Keratinocyte (primary cell): ENCODE data around the gene DENND1A. TPM values are rescaled to one million over a fixed set of nuclear protein-coding genes. Genes with fewer than 3 reads are reported as not detected.

Experiments
- DNase-seq: peaks from one replicate; pipeline ENCODE4 v3.0.0-alpha.2; 2011; ENCODE audit warnings: low read depth, missing footprints, low spot score
- FAIRE-seq: peaks from 2 replicates; lab custom pipeline; 2011; peaks lifted over from hg19 to GRCh38; lab: Jason Lieb, UNC
- H2AFZ ChIP-seq: 2 replicates; pipeline ENCODE4 v1.6.0; 2012; ENCODE audit warnings: low read length, control low read depth, inconsistent platforms; ENCODE audit not compliant: control insufficient read depth
- H3K27ac ChIP-seq: 2 replicates; pipeline ENCODE4 v1.5.1; 2011; ENCODE audit warnings: low read length; ENCODE audit not compliant: control insufficient read depth, insufficient read depth
- H3K27me3 ChIP-seq: 3 replicates; pipeline ENCODE4 v1.6.0; 2011; ENCODE audit warnings: low read length; ENCODE audit not compliant: control insufficient read depth, insufficient read depth; ENCODE audit errors: extremely low read depth
- H3K36me3 ChIP-seq, 2 experiments: 2 replicates in 1 of 2; 3 replicates in 1 of 2; pipeline ENCODE4 v1.5.1; 2011; ENCODE audit warnings: low read length in 2 of 2, mild to moderate bottlenecking in 1 of 2; ENCODE audit not compliant: control insufficient read depth in 2 of 2, insufficient read depth in 2 of 2; ENCODE audit errors: extremely low read depth in 1 of 2
- H3K4me1 ChIP-seq: 3 replicates; pipeline ENCODE4 v1.5.1; 2011; ENCODE audit warnings: low read length; ENCODE audit not compliant: control insufficient read depth, insufficient read depth; ENCODE audit errors: extremely low read depth
- H3K4me2 ChIP-seq: 3 replicates; pipeline ENCODE4 v1.6.0; 2011; ENCODE audit warnings: low read depth, low read length; ENCODE audit not compliant: control insufficient read depth, insufficient read depth; ENCODE audit errors: extremely low read depth
- H3K4me3 ChIP-seq, 3 experiments: fragments of 200-600 bp in 1 of 3; sonication (generic) in 1 of 3; 2 replicates in 2 of 3; 3 replicates in 1 of 3; pipeline ENCODE4 v1.5.1; 2011 to 2016; ENCODE audit warnings: low read length in 3 of 3, mild to moderate bottlenecking in 3 of 3, control low read depth in 2 of 3, inconsistent platforms in 1 of 3, low read depth in 1 of 3, mixed read lengths in 1 of 3, mixed run types in 1 of 3, moderate library complexity in 1 of 3; ENCODE audit not compliant: control insufficient read depth in 2 of 3, insufficient read depth in 2 of 3; ENCODE audit errors: extremely low read depth in 1 of 3
- H3K79me2 ChIP-seq: 2 replicates; pipeline ENCODE4 v1.6.0; 2012; ENCODE audit warnings: low read length; ENCODE audit not compliant: control insufficient read depth, insufficient read depth
- H3K9ac ChIP-seq: 3 replicates; pipeline ENCODE4 v1.6.0; 2011; ENCODE audit warnings: low read length; ENCODE audit not compliant: control insufficient read depth, insufficient read depth; ENCODE audit errors: extremely low read depth
- H3K9me1 ChIP-seq: 3 replicates; pipeline ENCODE4 v1.6.0; 2011; ENCODE audit warnings: low read length; ENCODE audit not compliant: control insufficient read depth, insufficient read depth; ENCODE audit errors: extremely low read depth
- H3K9me3 ChIP-seq: 2 replicates; pipeline ENCODE4 v1.5.1; 2012; ENCODE audit warnings: low read depth, low read length; ENCODE audit not compliant: control insufficient read depth
- H4K20me1 ChIP-seq: 3 replicates; pipeline ENCODE4 v1.6.0; 2011; ENCODE audit warnings: low read length; ENCODE audit not compliant: control insufficient read depth, insufficient read depth; ENCODE audit errors: extremely low read depth
- EZH2 ChIP-seq: IDR thresholded peaks from one replicate; pipeline ENCODE4 v1.6.1; 2012; ENCODE audit warnings: inconsistent platforms, mild to moderate bottlenecking, low read length, moderate library complexity
- dilution Hi-C: fragments of 300-500 bp; cut with MboI; formaldehyde crosslinking; loops from one replicate; pipeline ENCODE4 v1.7.0; 2020; ENCODE audit warnings: low sequenced_read_pairs; ENCODE audit not compliant: extremely low pct_ligation_motif_present
- polyA plus RNA-seq, 5 experiments: library from polyadenylated mRNA; depleted of rRNA in 3 of 5; stranded (reverse) in 3 of 5; stranded (forward) in 1 of 5; unstranded in 1 of 5; fragments of >200 nt; gene quantifications; 1 replicate in 1 of 5; 2 replicates in 3 of 5; 3 replicates in 1 of 5; pipeline versions ENCODE4 v1.2.1 to v1.2.3, GENCODE V29; 2011 to 2012; ENCODE audit warnings: missing spikeins in 2 of 5, low read depth in 1 of 5, low replicate concordance in 1 of 5
- TF ChIP-seq, protein P1 (sequence below), 3 experiments: IDR thresholded peaks in 1 of 3; conservative IDR thresholded peaks in 1 of 3; optimal IDR thresholded peaks in 1 of 3; 2 replicates in 2 of 3; 3 replicates in 1 of 3; pipeline versions ENCODE3 to v1.5.1; 2011; ENCODE audit warnings: low read length in 3 of 3, mild to moderate bottlenecking in 3 of 3, moderate library complexity in 2 of 3, control low read depth in 1 of 3, inconsistent platforms in 1 of 3; ENCODE audit not compliant: insufficient read depth in 2 of 3; ENCODE audit errors: extremely low read depth in 1 of 3

DENND1A gene
- polyA plus RNA-seq, 1 donor (not counting 4 experiments of a cell fraction or from before 2014, with no cell fraction given) = 13.0 TPM

DNA sequence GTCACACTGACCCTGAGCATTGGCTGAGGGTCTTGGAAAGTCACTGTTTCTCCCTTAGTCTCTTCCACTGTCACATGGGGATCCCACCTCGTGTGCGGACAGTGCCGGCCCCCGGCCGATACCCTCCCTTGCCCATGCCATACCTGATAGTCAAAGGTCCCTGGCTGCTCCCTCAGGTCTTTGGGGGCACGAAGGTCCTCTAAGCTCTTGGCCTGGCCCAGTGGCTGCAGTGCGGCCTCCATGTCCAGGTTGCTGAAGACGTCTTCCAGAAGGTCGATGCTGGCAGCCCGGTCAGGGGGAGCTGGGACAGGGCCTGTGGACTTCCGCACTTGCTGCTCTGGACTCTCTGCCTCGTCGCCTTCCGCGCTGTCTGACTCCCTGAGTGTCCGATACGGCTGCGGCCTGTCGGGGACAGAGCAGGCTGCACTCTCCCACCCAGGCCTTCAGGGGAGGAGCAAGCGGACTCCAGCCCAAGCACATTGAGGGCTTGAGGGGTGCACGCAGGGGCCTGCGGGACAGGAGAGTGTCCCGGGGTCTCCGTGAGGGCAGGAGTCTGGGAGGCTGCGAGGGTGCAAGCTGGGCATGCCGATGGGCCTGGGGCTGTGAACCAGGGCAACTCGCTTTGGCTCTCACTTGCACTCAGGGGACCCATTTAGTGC is 546.3 kb downstream of the DENND1A start:
- no peak overlapping the region for H3K9ac ChIP-seq
- no peak overlapping the region for H3K4me3 ChIP-seq
- FAIRE-seq (no peak), DNase-seq (no peak)
- no peaks in the 10 kb centered on the region for H3K9me3 ChIP-seq
- H3K79me2 ChIP-seq = no peaks in the 10 kb centered on the region
- H3K9me1 ChIP-seq = no peaks in the 10 kb centered on the region
- TF ChIP-seq, protein P1, sequence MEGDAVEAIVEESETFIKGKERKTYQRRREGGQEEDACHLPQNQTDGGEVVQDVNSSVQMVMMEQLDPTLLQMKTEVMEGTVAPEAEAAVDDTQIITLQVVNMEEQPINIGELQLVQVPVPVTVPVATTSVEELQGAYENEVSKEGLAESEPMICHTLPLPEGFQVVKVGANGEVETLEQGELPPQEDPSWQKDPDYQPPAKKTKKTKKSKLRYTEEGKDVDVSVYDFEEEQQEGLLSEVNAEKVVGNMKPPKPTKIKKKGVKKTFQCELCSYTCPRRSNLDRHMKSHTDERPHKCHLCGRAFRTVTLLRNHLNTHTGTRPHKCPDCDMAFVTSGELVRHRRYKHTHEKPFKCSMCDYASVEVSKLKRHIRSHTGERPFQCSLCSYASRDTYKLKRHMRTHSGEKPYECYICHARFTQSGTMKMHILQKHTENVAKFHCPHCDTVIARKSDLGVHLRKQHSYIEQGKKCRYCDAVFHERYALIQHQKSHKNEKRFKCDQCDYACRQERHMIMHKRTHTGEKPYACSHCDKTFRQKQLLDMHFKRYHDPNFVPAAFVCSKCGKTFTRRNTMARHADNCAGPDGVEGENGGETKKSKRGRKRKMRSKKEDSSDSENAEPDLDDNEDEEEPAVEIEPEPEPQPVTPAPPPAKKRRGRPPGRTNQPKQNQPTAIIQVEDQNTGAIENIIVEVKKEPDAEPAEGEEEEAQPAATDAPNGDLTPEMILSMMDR (optimal IDR thresholded peaks at IDR 0.05 in 1 of 3, IDR thresholded peaks at IDR 0.05 in 1 of 3, conservative IDR thresholded peaks at IDR 0.05 in 1 of 3; ENCODE audit: extremely low read depth in 1 of 3, insufficient read depth in 2 of 3, low read length in 3 of 3) = no peak
- TF ChIP-seq EZH2 = no peak
- dilution Hi-C loops = no loop called here
- no peaks in the 10 kb centered on the region for H3K4me1 ChIP-seq
- H3K27ac ChIP-seq = no peak overlapping the region
- H2AFZ ChIP-seq = no peak overlapping the region
- no peaks in the 10 kb centered on the region for H3K36me3 ChIP-seq
- H3K27me3 ChIP-seq = no peaks in the 10 kb centered on the region
- no peaks in the 10 kb centered on the region for H4K20me1 ChIP-seq
- H3K4me2 ChIP-seq = no peak overlapping the region

DNA sequence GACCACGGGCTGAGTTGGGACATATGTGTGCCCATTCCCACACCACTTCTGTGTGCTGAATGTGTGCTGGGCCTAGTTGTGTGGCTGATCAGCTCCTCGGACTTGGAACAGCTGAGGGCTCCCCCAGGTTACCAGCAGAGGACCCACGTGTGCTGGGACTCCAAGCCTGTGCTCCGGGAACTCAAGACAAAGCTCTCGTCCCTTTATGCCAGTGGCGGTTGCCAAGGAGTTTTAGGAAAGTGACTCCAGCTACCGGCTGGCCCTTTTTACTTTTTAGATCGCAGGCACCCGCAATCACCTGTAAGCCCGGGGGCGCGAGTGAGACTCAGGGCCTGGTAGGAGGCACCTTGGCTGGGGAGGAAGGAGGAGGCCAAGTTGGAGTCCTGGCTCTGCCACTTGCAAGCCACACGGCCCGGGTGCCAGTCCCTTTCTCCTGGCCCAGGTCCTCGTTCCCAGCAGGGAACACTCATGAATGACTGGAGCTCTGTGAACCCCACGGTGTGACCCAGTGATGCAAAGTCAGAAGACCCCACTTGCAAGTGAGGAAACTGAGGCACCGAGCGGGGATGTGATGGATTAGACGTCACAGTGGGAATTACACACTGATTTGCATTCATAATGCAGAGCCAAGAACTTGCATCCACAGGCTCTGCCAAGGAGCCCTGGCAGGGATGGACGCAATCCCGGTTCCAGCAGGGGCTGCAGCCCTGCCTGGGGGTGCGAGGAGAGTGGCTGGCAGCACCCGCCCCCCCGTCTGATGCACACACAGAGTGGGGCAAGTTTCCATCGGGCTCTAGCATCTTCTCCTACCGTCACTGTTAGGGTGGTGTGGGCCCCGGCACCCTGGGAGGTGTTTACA is 547.0 kb downstream of the DENND1A start:
- DNase-seq = no peak
- H3K4me2 ChIP-seq = no peak overlapping the region
- no peak overlapping the region for H3K4me3 ChIP-seq
- no peaks in the 10 kb centered on the region for H4K20me1 ChIP-seq
- H2AFZ ChIP-seq = no peak overlapping the region
- H3K27ac ChIP-seq = no peak overlapping the region
- H3K36me3 ChIP-seq = no peaks in the 10 kb centered on the region
- H3K9ac ChIP-seq = no peak overlapping the region
- TF ChIP-seq, protein P1 (optimal IDR thresholded peaks at IDR 0.05 in 1 of 3, IDR thresholded peaks at IDR 0.05 in 1 of 3, conservative IDR thresholded peaks at IDR 0.05 in 1 of 3; ENCODE audit: extremely low read depth in 1 of 3, insufficient read depth in 2 of 3, low read length in 3 of 3) = no peak
- TF ChIP-seq EZH2 = no peak
- no peak for FAIRE-seq
- H3K9me1 ChIP-seq = no peaks in the 10 kb centered on the region
- H3K79me2 ChIP-seq = no peaks in the 10 kb centered on the region
- no peaks in the 10 kb centered on the region for H3K27me3 ChIP-seq
- dilution Hi-C loops = no loop called here
- no peaks in the 10 kb centered on the region for H3K4me1 ChIP-seq
- H3K9me3 ChIP-seq = no peaks in the 10 kb centered on the region
